HepG2 (cell line): ENCODE results near the gene TMEM220. TPM values are rescaled to one million over a fixed set of nuclear protein-coding genes. Genes with fewer than 3 reads are reported as not detected.
A peak's percentile ranks its signal among the peaks of the same experiment; 100 is the strongest.

Source experiments
- HES4 ChIP-seq: sonication (generic); formaldehyde crosslinking; IDR thresholded peaks from 2 replicates; pipeline ENCODE4 v1.9.0; 2021; ENCODE audit warnings: mild to moderate bottlenecking, missing genetic modification reagents, borderline replicate concordance
- HMG20B ChIP-seq: conservative IDR thresholded peaks from 2 replicates; pipeline ENCODE4 v1.6.1; 2016; ENCODE audit warnings: missing genetic modification reagents, missing compliant biosample characterization
- HOXA3 ChIP-seq: sonication (generic); formaldehyde crosslinking; IDR thresholded peaks from 2 replicates; pipeline ENCODE4 v1.5.0; 2020; ENCODE audit warnings: missing genetic modification reagents
- PHF8 ChIP-seq: sonication (generic); formaldehyde crosslinking; IDR thresholded peaks from 2 replicates; pipeline ENCODE4 v1.5.0; 2020; ENCODE audit warnings: missing genetic modification reagents
- SMC3 ChIP-seq: IDR thresholded peaks from 2 replicates; pipeline ENCODE4 v1.6.1; 2011; ENCODE audit warnings: low read length, improper control_type of control experiment
- SP5 ChIP-seq: IDR thresholded peaks from 2 replicates; pipeline ENCODE4 v1.6.1; 2016; ENCODE audit warnings: low read depth, borderline replicate concordance
- TEAD3 ChIP-seq: optimal IDR thresholded peaks from 2 replicates; pipeline ENCODE3; 2016; ENCODE audit warnings: borderline replicate concordance
- TRIM22 ChIP-seq: fragments of 450-650 bp; IDR thresholded peaks from 2 replicates; pipeline ENCODE4 v1.6.1; 2017
- WIZ ChIP-seq: sonication (generic); formaldehyde crosslinking; IDR thresholded peaks from 2 replicates; pipeline ENCODE4 v1.5.1; 2020; ENCODE audit warnings: mild to moderate bottlenecking, missing genetic modification reagents
- ZBTB7B ChIP-seq: sonication (generic); formaldehyde crosslinking; IDR thresholded peaks from 2 replicates; pipeline ENCODE4 v1.4.0; 2020; ENCODE audit warnings: missing genetic modification reagents
- ZNF17 ChIP-seq: sonication (generic); formaldehyde crosslinking; IDR thresholded peaks from 2 replicates; pipeline ENCODE4 v1.5.0; 2020; ENCODE audit warnings: mild to moderate bottlenecking, missing genetic modification reagents
- ZNF44 ChIP-seq: sonication (generic); formaldehyde crosslinking; IDR thresholded peaks from 2 replicates; pipeline ENCODE4 v1.5.1; 2020; ENCODE audit warnings: mild to moderate bottlenecking, missing genetic modification reagents
- ZNF557 ChIP-seq: sonication (generic); formaldehyde crosslinking; IDR thresholded peaks from 2 replicates; pipeline ENCODE4 v1.4.0; 2020; ENCODE audit warnings: missing genetic modification reagents
- ZNF609 ChIP-seq: sonication (generic); formaldehyde crosslinking; IDR thresholded peaks from 2 replicates; pipeline ENCODE4 v1.4.0; 2020; ENCODE audit warnings: mild to moderate bottlenecking, missing genetic modification reagents, borderline replicate concordance
- ZNF674 ChIP-seq: sonication (generic); formaldehyde crosslinking; IDR thresholded peaks from 2 replicates; pipeline ENCODE4 v1.5.0; 2020; ENCODE audit warnings: low read depth, mild to moderate bottlenecking, missing genetic modification reagents
- polyA plus RNA-seq, 8 experiments: library from polyadenylated mRNA; depleted of rRNA in 3 of 8; stranded (reverse) in 7 of 8; unstranded in 1 of 8; fragments of >200 nt; fragmentation: Illumina TruSeq in 4 of 8; extraction: Trizol in 4 of 8; gene quantifications; 2 replicates each; pipeline versions ENCODE4 v1.2.1 to v1.2.3, GENCODE V29; 2011 to 2016; ENCODE audit warnings: low read depth in 4 of 8, missing spikeins in 1 of 8, mixed read lengths in 1 of 8; ENCODE audit not compliant: insufficient read depth in 1 of 8
- total RNA-seq, 5 experiments: library from RNA; depleted of rRNA; stranded (reverse); fragments of >200 nt; fragmentation: Illumina TruSeq; extraction: Trizol; gene quantifications; 2 replicates each; pipeline ENCODE4 v1.2.3, GENCODE V29; 2016; ENCODE audit warnings: low read depth in 1 of 5
- TF ChIP-seq, protein P1 (sequence below): sonication (generic); formaldehyde crosslinking; IDR thresholded peaks from 2 replicates; pipeline ENCODE4 v1.9.0; 2021; ENCODE audit warnings: mild to moderate bottlenecking, missing genetic modification reagents
- TF ChIP-seq, protein P2 (sequence below): IDR thresholded peaks from 2 replicates; pipeline ENCODE4 v1.6.1; 2016; ENCODE audit warnings: mild to moderate bottlenecking, missing biosample characterization, missing genetic modification reagents
- TF ChIP-seq, protein P3 (sequence below): sonication (generic); IDR thresholded peaks from 2 replicates; pipeline ENCODE4 v1.6.1; 2016; ENCODE audit warnings: low read depth, borderline replicate concordance

Gene TMEM220
- total and polyA plus RNA-seq, 2 of the 13 experiments (the other 11 are each of a cell fraction or from before 2014, with no cell fraction given) = 1.3 to 2.2 TPM

- TF ChIP-seq, protein P1, sequence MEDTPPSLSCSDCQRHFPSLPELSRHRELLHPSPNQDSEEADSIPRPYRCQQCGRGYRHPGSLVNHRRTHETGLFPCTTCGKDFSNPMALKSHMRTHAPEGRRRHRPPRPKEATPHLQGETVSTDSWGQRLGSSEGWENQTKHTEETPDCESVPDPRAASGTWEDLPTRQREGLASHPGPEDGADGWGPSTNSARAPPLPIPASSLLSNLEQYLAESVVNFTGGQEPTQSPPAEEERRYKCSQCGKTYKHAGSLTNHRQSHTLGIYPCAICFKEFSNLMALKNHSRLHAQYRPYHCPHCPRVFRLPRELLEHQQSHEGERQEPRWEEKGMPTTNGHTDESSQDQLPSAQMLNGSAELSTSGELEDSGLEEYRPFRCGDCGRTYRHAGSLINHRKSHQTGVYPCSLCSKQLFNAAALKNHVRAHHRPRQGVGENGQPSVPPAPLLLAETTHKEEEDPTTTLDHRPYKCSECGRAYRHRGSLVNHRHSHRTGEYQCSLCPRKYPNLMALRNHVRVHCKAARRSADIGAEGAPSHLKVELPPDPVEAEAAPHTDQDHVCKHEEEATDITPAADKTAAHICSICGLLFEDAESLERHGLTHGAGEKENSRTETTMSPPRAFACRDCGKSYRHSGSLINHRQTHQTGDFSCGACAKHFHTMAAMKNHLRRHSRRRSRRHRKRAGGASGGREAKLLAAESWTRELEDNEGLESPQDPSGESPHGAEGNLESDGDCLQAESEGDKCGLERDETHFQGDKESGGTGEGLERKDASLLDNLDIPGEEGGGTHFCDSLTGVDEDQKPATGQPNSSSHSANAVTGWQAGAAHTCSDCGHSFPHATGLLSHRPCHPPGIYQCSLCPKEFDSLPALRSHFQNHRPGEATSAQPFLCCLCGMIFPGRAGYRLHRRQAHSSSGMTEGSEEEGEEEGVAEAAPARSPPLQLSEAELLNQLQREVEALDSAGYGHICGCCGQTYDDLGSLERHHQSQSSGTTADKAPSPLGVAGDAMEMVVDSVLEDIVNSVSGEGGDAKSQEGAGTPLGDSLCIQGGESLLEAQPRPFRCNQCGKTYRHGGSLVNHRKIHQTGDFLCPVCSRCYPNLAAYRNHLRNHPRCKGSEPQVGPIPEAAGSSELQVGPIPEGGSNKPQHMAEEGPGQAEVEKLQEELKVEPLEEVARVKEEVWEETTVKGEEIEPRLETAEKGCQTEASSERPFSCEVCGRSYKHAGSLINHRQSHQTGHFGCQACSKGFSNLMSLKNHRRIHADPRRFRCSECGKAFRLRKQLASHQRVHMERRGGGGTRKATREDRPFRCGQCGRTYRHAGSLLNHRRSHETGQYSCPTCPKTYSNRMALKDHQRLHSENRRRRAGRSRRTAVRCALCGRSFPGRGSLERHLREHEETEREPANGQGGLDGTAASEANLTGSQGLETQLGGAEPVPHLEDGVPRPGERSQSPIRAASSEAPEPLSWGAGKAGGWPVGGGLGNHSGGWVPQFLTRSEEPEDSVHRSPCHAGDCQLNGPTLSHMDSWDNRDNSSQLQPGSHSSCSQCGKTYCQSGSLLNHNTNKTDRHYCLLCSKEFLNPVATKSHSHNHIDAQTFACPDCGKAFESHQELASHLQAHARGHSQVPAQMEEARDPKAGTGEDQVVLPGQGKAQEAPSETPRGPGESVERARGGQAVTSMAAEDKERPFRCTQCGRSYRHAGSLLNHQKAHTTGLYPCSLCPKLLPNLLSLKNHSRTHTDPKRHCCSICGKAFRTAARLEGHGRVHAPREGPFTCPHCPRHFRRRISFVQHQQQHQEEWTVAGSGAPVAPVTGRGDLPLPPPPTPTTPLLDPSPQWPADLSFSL (CRISPR knock-in tag) = no peak
- no peak for TF ChIP-seq ZNF674 (CRISPR knock-in tag)
- TF ChIP-seq SP5 (CRISPR knock-in tag) = 0 out of 2 replicates have a peak, but pooled peaks have one; percentile 21
- TF ChIP-seq TRIM22 = no peak
- TF ChIP-seq, protein P2, sequence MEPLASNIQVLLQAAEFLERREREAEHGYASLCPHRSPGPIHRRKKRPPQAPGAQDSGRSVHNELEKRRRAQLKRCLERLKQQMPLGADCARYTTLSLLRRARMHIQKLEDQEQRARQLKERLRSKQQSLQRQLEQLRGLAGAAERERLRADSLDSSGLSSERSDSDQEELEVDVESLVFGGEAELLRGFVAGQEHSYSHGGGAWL (CRISPR knock-in tag) = no peak
- peak; percentile 31 for TF ChIP-seq TEAD3 (CRISPR knock-in tag)
- no peak for TF ChIP-seq PHF8 (CRISPR knock-in tag)
- TF ChIP-seq ZNF609 (CRISPR knock-in tag) = no peak
- TF ChIP-seq, protein P3, sequence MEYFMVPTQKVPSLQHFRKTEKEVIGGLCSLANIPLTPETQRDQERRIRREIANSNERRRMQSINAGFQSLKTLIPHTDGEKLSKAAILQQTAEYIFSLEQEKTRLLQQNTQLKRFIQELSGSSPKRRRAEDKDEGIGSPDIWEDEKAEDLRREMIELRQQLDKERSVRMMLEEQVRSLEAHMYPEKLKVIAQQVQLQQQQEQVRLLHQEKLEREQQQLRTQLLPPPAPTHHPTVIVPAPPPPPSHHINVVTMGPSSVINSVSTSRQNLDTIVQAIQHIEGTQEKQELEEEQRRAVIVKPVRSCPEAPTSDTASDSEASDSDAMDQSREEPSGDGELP = peak; percentile 63; the same call in 1 of the 2 replicates
- TF ChIP-seq ZNF17 (CRISPR knock-in tag) = no peak
- no peak for TF ChIP-seq WIZ (CRISPR knock-in tag)
- TF ChIP-seq HMG20B (CRISPR knock-in tag) = no peak
- peak; percentile 90 for TF ChIP-seq SMC3
- no peak for TF ChIP-seq HOXA3 (CRISPR knock-in tag)
- TF ChIP-seq ZNF44 (CRISPR knock-in tag) = no peak
- no peak for TF ChIP-seq ZBTB7B (CRISPR knock-in tag)
- TF ChIP-seq ZNF557 (CRISPR knock-in tag) = no peak
- no peak for TF ChIP-seq HES4 (CRISPR knock-in tag)
Measured at GRCh38 chr17:10737168-10737622, 7.4 kb upstream of the TMEM220 start (continued).
